Brain microvascular endothelial cell (primary cell): ENCODE data around the gene EIF2D.

Experiments used
- DNase-seq: peaks from one replicate; pipeline ENCODE4 v3.0.0-alpha.2; 2020
- H3K27ac ChIP-seq: fragments of 250-450 bp; sonication (Bioruptor Pico); 2 replicates; pipeline ENCODE4 v1.5.1; 2020; ENCODE audit warnings: mild to moderate bottlenecking, moderate library complexity
- H3K27me3 ChIP-seq: fragments of 250-450 bp; sonication (Bioruptor Pico); replicated peaks from 2 replicates; pipeline ENCODE4 v1.5.1; 2020; ENCODE audit warnings: mild to moderate bottlenecking
- H3K36me3 ChIP-seq: fragments of 250-450 bp; sonication (Bioruptor Pico); replicated peaks from 2 replicates; pipeline ENCODE4 v1.5.1; 2020; ENCODE audit warnings: mild to moderate bottlenecking
- H3K4me3 ChIP-seq: 2 replicates; pipeline ENCODE4 v1.5.1; 2011; ENCODE audit warnings: low read depth, mild to moderate bottlenecking, control low read depth, low read length, moderate library complexity
- CTCF ChIP-seq: IDR thresholded peaks from 2 replicates; pipeline ENCODE4 v1.5.1; 2011; ENCODE audit warnings: low read depth, mild to moderate bottlenecking, moderate library complexity, low read length, control low read depth, inconsistent platforms; ENCODE audit errors: missing control alignments
- in situ Hi-C: cut with HindIII; loops from 2 replicates; pipeline ENCODE4 v1.10.0; 2017; ENCODE audit warnings: low sequenced_read_pairs, low pct_ligation_motif_present

The EIF2D gene

DNA sequence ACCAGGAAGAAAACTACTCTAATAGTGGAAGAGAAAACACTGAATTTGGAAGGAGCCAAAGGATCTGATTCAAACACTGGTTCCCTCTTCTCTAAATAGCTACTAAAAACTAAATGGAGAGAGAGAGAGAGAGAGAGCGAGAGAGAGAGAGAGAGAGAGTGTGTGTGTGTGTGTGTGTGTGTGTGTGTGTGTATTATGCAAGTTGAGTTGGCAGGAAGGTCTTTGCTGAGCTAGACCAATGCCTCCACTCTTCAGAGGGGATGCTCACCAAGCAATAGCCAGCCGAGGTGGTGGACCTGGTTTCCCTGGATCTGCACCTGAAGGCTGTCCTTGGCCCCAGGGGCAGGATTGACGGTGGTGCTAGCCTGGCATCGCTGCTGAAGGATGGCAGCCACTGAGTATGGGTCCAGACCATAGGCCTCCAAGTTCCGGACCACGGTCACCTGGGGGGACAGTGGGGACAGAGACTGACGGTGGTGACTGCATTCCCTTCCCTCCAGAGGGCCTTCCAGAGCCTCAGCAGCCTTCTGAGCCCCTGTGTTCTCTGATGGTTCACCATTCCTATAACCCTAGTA is 18.8 kb downstream of the EIF2D start:
- in situ Hi-C loops, result loop anchor here (25.0 kb wide), 1 partner anchor 106 kb away; no protein-coding TSS in a partner anchor
- Histone ChIP-seq H3K4me3 (no peak overlapping the region), H3K27ac (no peak overlapping the region), H3K27me3 (no peaks in the 10 kb centered on the region), H3K36me3 (peaks cover 33% of the 10 kb centered on the region)
- TF ChIP-seq CTCF, result no peak
- DNase-seq, result no peak

DNA sequence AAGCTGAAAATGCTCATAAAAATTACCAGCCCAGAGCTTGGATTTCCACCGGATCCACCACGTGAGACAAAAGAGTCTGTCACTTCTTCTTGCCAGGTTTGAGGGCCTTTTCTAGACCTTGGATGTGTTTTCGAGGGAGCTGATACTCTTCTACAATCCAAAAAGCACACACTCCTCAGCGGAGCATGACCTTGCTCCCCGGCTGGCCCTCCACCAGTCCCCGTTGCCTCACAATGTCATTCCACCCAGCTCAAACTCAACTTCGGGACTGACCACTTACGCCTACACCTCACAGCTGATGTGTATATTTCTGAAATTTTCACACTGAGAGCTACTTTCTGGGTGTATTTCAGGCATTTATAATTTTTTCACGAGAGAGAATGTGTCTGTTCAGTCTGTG is 20.6 kb downstream of the EIF2D start:
- H3K36me3 ChIP-seq, result peaks cover 25% of the 10 kb centered on the region
- DNase-seq, result no peak
- TF ChIP-seq CTCF, result no peak
- H3K4me3 ChIP-seq, result no peak overlapping the region
- H3K27ac ChIP-seq, result no peak overlapping the region
- in situ Hi-C loops, result loop anchor here (25.0 kb wide), 1 partner anchor 104 kb away; no protein-coding TSS in a partner anchor
- no peaks in the 10 kb centered on the region for H3K27me3 ChIP-seq

DNA sequence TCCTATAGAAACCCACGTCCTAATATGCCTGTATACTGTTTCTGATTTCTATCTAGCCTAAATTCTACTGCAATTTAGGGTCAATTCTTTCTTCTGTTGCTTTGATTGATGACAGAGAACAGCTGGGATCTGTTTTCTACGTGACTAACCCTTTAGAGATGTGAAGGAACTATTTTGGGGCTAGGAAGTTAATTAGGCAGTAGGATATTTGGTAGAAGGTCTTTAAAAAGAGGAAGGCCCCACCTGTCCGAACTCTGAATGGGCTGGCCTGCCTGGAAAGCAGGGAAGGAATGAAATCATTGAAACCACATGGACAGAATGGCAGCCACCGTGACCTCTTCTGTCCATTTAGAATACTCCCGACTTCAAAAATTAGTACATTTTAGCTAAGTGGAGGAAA is 21.0 kb downstream of the EIF2D start:
- H3K27me3 ChIP-seq, result no peaks in the 10 kb centered on the region
- DNase-seq, result no peak
- no peak overlapping the region for H3K4me3 ChIP-seq
- no peak for TF ChIP-seq CTCF
- H3K36me3 ChIP-seq, result peaks cover 23% of the 10 kb centered on the region
- H3K27ac ChIP-seq, result no peak overlapping the region
- in situ Hi-C loops, result loop anchor here (25.0 kb wide), 1 partner anchor 104 kb away; no protein-coding TSS in a partner anchor

GRCh38 chr1:206590025-206590758 is 22.1 kb downstream of the EIF2D start:
- Histone ChIP-seq H3K4me3 (no peak overlapping the region), H3K27ac (peak overlapping the region; percentile 39), H3K27me3 (no peaks in the 10 kb centered on the region), H3K36me3 (peaks cover 18% of the 10 kb centered on the region)
- TF ChIP-seq CTCF, result peak; percentile 53
- DNase-seq, result peak; percentile 64
- in situ Hi-C loops, result loop anchor here (25.0 kb wide), 1 partner anchor 103 kb away; no protein-coding TSS in a partner anchor

GRCh38 chr1:206589206-206589605 is 23.1 kb downstream of the EIF2D start:
- Histone ChIP-seq H3K27ac (peak overlapping the region; percentile 39), H3K27me3 (no peaks in the 10 kb centered on the region), H3K4me3 (no peak overlapping the region), H3K36me3 (peaks cover 15% of the 10 kb centered on the region)
- peak; percentile 86 for DNase-seq
- no peak for TF ChIP-seq CTCF
- in situ Hi-C loops, result loop anchor here (25.0 kb wide), 1 partner anchor 102 kb away; no protein-coding TSS in a partner anchor
